Midbrain (tissue), 1 donor: ENCODE measurements around the gene KREMEN1.

ENCODE experiments used
- DNase-seq: peaks from one replicate; lab custom pipeline; 2025; lab: John Stamatoyannopoulos, UW

The KREMEN1 gene

DNA sequence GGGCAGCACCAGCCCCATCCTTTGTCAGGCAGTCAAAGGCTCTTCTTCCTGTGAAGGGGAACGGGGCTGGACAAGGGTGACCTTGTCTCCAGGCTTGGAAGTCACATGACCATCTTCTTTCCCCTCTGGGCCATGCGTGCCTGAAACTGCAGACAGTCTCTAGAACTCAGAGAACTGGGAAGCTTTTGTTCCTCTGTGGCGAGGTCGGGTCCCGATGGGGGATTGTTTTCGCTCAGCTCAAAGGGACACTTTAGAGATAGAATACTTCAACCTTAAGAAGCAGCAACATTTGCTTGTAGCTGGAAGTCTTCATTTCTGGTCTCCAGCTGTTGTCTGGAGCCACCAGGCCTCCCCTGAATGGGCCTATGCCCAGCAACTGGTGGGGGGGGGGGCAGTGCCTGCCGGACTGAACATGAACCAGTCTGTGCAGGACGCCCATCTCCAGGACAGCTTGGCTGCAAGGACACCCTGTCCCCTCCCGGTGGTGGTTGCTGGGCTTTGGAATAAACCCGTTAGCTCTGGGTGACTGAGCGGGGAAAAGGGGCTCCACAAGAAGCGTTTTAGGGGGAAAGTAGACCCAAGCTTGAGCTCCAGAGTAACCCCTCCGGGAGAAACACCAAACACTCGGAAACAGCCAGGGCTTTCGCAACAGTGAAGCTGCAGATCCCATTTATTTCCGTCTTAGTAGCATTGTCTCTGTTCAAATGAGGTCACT is 77.2 kb downstream of the KREMEN1 start:
- peak; percentile 79 for DNase-seq

DNA sequence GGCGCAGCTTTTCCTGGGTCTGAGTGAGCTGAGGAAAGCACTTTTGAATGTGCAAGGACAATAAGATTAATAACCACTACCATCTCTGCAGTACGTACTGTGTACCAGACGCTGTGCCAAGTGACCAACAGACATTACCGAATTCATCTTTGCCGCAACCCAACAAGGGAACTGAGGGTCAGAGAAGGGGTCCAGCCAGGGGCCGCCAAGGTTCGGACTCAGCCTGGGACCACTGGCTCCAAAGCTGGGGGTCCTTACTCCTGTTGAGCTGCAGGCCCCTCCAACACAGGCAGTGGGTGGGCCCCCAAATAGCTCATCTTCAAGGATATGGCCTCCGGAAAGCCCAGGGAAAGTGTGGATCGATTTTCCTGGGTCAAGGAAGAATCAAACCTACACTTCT is 77.9 kb downstream of the KREMEN1 start:
- no peak for DNase-seq

DNA sequence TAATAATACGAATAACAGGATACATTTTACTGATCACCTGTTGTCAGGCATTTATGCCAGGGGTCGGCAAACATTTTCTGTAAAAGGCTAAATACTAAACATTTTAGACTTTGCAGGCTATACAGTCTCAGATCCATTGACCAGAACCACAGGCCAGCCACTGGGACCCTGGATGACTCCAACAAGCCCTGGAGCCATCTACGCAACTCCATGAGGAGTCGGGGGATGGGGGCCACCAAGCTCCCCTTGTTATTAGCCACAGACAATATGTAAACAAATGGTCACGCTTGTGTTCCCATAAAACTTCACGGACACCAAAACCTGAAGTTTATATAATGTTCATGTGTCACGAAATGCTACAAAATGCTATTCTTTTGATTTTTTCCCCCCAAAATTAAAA is 78.5 kb downstream of the KREMEN1 start:
- no peak for DNase-seq

DNA sequence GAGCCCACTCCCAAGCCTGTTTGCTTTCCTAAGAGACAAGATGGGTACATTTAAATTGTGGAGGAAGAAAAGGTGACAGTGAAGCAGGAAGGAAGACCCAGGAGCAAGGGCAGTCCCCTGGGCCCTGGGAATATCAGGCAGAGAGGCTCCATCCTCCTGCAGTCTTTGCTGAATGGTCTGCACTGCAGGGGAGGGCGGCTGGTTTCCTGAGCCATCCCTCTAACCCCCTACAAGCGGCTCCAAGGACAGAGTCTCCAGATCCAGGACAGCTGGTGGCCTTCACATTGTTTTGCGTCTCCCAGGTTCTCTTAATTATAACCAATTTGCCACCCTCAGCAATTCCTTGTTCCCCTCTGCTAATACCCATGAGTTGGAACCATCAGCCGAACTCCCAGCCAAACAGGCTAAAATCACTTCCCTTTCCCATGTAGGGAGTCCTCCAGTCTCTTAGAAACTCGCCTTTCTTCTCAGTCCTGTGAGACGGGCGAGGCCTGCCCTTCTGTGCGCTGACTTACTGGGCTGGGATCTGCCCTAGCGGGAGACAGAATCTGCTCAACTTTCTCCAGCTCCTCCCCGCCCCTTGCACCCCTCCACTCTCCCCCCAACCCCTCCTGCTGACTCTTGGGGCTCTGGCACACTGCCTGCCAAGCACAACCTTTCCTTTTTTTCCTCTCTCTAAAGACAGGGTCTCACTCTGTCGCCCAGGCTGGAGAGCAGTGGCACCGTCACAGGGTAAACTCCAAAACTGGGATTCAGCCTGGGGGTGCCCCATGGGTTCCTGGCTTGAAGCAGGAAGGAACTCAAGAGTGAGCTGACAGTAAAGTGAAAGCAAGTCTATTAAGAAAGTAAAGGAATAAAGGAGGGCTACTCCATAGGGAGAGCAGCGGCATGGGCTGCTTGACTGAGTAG is 79.5 kb downstream of the KREMEN1 start:
- DNase-seq: peak; percentile 67

DNA sequence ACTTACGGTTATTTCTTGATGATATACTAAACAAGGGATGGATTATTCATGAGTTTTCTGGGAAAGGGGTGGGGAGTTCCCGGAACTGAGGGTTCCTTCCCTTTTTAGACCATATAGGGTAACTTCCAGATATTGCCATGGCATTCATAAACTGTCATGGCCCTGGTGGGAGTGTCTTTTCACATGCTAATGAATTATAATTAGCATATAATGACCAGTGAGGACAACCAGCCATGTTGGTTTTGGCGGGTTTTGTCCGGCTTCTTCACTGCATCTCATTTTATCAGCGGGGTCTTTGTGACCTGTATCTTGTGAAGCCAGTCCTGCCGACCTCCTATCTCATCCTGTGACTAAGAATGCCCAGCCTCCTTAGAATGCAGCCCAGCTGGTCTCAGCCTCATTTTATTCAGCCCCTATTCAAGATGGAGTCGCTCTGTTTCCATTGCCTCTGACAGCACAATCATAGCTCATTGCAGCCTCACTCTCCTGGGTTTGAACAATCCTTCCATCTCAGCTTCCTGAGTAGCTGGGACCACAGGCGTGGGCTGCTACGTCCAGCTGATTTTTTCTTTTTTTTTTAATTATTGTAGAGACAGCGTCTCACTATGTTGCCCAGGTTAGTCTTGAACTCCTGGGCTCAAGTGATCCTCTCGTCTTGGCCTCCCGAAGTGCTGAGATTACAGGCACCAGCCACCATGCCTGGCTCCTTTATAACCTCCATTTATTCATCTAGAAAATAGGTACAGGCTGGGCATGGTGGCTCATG is 80.3 kb downstream of the KREMEN1 start:
- no peak for DNase-seq

DNA sequence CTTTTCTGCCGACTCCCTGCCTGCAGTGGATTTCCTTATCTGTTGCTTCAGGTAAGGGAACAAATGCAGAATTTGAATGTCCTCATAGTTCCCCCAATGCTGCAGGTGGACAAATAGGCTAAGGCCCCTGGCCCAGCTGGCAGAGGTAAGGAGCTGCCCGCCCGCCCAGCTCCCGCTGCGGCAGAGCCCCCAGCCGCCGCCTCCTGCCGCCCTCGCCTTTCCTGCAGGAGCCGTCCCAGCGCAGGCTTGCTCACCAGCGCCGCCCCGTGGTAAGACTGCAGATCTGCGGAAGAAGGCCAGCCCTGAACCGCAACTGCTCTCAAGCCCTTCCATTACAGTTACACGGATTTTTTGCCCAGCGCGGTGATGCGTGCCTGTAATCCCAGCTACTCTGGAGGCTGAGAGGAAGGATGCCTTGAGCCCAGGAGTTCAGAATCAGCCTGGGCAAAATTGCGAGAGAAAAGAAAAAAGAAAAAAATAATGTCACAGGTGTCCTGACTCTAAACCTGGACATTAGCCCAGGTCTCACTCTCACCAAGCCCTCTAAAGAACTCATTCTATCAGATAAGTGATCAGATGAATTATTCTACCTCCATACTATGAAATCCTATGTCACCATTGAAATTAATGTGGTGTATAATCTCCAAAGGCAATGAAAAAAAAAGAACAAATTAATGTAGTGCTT is 81.7 kb downstream of the KREMEN1 start:
- peak; percentile 80 for DNase-seq

DNA sequence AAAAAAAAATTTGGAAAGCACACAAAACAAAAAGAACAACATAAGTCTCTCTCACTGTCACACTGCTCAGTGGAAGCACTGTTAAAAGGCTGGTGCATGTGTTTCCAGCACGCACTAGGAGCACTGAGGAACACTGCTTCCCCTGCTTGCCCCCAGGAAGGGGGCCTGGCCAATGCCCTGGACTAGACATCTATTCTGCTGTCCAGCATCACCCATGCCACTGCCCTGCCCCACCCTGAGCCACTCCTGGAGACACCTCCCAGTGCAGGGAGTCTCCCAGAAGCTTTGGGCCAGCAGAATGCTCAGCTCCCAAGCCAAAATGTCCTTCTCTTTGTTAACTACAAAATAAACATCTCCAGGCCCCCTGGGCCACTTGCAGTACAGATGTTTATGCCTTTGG is 83.1 kb downstream of the KREMEN1 start:
- no peak for DNase-seq

DNA sequence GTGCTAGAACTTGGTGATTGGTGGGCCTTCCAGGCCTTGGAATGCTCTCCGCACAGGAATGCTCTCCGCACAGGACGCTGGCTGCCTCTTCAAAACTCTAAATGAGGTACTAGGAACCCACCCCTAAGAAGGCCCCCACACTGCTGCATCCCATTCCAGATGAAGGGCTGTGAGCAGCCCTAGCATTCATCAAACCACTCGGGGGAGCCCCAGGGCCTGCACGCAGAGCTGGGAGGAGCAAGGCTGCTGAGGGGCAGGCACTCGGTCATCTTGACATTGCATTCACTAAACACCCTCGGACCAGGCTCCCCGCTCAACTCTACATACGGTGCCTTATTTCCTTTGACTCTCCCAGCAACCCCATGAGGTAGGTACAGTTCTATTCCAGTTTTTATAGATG is 83.7 kb downstream of the KREMEN1 start:
- no peak for DNase-seq

DNA sequence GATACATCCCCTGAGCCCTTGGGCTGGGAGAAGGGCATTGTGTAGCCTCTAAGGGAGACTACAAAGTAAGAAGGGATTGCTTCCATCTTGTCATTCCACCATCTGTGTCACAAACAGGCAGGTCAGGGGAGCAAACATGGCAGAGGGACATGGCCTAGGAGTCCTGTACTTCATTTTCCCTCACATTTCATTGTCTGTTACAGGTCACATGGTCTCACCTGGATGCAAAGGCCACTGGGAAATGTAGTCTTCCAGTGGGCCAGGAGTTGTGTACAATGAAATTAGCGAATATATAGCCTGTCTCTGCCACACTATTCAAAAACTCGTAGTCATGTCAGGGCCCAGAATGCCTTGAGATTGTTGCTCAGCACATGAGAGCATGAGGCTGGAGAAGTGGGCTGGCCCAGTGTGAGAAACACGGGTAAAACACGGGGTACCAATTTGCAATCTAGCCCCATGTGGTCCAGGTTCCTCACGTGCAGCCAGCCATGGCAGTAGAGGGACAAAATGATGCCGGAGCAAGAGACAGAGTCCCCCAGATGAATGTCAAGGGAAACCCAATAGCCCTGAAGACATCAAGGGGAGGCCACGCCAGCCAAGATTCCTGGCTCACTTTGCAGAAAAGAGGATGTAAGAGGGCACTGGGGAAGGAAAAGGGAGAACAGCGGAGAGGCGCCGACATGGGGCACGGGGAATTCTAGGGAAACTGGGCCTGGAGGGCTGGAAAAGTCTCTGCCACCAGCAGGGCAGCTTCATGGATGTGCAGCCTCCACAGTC is 85.1 kb downstream of the KREMEN1 start:
- DNase-seq: no peak

DNA sequence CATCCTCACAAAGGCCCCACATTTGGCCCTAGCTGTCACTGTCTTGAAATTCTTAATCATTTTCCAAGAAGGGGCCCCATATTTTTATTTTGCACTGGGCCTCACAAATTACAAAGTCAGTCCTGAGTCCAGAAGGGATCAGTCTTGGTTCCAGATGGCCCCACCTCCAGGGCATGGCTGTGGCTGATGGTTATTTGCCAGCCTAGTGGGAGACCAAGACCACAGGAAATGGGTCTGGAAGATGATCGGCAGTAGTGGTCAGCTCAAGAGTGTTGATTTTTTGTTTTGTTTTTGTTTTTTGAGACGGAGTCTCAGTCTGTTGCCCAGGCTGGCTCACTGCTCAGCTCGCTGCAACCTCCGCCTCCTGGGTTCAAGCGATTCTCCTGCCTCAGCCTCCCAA is 85.7 kb downstream of the KREMEN1 start:
- DNase-seq: no peak

DNA sequence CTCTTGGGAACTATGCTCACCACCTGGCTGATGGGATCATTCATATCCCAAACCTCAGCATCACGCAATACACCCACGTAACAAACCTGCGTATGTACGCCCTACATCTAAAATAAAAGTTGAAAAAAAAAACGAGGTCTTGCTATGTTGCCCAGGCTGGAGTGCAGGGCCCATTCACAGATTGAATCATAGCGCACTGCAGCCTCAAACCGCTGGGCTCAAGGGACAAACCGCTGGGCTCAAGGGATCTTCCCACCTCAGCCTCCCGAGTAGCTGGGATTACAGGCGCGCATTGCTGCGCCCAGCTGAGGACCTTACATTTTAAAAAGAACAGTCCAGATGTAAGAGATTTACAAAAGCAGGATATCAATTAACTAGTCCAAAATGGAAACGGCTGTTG is 91.0 kb downstream of the KREMEN1 start:
- no peak for DNase-seq

DNA sequence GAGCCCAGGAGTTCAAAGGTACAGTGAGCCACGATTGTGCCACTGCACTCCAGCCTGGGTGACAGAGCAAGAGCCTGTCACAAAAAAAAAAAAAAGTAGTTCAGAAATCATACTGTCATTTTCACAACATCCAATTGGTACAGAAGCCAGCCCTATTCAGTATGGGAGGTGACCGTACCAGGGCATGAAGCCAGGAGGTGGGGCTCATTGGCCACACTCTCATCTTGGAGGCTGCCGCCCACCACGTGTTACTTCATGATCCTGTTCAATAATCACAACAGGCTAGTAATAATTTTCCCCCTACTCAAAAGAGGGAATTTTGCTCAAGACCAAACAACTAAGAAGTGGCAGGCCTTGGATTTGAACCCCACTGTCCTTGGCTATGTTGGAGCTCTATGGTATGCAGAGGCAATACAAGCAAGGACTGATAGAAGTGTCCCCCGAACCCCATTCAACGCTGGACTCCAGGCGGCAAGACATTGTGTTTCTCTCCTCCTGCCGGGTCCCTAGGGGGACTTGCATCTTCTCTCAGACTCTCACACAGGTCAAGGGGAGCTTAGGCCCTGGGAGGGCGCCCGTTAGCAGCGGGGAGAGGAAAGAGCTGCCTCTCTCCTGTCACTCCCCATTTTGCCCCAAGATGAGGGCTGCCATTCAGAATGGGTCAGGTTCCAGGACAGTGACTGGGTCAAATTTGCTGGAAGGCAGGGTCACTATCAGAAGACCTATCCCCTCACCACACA is 92.7 kb downstream of the KREMEN1 start:
- no peak for DNase-seq

DNA sequence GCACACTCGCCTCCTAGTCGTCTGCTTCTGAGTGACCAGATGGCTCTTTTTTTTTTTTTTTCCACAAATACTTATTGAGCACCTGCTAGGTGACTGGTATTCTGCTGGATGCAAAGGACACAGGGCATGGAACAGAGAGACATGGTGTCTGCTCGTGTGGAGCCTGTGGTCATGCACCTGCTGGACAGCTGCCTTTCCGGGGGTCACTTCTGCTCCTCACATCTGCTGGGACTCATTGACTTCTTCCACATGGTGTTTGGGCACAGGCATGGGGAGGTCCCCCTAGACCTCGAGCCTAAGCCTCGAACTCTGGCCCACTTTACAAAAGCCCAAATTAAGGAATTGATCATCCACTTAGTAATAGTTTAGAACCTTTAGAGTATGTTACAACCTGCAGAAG is 93.3 kb downstream of the KREMEN1 start:
- DNase-seq: no peak

DNA sequence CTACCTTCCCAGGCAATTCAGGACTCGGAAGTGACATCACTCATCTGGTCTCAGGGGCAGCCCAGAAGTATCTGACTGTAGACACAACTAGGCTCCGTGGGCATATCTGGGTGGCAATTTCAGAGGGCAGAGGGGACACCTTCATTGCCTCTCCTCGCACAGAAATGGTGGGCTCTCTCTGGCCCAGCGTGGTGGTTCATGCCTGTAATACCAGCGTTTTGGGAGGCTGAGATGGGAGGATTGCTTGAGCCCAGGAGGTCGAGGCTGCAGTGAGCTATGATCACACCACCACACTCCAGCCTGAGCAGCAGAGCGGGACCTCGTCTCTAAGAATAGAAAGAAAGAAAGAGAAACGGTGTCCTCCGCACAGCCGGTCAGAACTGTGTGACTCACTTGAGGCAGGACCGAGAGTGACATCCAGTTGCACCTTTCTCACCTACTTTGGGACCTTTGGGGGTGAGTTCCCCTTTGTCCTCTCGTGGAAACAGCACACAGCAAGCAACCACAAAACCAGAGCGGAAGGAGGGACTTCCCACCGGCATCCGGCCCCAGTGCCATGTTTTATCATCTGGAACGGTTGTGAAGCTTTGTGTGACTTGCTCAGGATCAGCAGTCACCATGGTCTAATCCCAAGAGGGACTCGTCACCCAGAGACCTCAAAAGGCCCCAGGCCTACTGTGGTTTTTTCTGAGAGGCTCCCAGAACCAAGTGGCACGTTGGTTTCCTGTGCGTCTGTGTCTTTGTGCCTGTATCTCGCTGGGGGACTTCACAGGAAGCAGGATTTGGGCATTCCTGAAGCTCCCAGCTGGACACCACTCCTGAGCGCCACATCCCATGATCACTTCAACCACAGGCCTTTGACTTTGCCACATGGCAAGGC is 94.4 kb downstream of the KREMEN1 start:
- no peak for DNase-seq

DNA sequence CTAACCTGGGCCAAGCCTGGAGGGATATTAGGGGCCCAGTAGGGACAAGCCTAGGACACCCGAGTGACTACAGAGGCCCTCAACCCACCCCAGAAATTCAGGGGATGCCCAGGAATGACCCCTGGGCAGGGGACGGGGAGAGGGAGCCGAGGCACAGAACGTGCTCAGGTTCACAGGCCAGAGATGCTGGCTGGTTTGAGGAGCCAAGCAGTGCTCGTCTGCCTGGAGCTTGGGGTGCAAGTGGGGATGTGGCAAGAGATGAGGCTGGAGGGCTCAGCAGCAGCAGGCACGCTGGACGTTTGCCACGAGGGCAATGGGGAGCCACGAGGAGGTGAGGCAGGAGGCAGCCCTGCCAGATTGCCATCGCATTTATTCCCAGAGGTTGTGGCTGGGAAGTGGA is 98.9 kb downstream of the KREMEN1 start:
- DNase-seq: no peak

DNA sequence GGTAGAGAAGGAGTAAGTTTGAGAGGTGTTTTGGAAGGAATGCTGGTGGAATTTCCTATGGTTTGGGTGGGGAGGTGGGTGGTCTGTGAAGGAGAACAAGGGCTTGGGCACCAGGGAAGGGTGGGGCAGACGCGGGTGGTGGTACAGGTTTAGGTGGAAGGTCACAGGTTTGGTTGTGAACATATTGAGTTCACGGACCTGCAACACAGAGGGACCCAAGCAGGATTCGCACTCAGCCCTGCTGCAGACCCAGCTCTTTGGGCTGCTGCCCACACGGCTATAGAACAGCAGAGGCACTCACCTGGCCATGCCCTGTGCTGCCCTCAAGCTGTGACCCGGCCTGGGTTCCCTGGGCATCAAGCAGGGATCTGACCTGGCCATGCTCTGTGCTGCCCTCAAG is 99.4 kb downstream of the KREMEN1 start:
- no peak for DNase-seq

DNA sequence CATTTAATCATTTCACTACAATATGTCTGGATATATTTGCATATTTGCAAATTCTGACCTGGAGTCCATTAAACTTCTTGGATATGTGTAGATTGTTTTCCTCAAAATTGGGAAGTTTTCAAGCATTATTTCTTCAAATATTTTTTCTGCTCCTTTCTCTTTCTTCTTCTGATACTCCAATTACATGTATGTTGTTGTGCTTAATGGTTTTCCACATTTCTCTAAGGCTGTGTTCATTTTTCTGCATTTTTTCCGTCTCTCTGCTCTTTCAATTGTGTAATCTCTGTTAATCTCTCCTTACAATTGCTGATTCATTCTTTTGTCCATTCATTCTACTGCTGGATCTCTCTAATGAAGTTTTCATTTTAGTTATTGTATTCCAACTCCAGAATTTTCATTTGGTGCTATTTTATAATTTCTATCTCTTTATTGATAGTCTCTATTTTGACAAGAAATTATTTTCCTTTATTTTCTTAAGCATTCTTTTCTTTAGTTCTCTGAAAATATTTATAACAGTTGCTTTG is 102.5 kb downstream of the KREMEN1 start:
- DNase-seq: no peak

DNA sequence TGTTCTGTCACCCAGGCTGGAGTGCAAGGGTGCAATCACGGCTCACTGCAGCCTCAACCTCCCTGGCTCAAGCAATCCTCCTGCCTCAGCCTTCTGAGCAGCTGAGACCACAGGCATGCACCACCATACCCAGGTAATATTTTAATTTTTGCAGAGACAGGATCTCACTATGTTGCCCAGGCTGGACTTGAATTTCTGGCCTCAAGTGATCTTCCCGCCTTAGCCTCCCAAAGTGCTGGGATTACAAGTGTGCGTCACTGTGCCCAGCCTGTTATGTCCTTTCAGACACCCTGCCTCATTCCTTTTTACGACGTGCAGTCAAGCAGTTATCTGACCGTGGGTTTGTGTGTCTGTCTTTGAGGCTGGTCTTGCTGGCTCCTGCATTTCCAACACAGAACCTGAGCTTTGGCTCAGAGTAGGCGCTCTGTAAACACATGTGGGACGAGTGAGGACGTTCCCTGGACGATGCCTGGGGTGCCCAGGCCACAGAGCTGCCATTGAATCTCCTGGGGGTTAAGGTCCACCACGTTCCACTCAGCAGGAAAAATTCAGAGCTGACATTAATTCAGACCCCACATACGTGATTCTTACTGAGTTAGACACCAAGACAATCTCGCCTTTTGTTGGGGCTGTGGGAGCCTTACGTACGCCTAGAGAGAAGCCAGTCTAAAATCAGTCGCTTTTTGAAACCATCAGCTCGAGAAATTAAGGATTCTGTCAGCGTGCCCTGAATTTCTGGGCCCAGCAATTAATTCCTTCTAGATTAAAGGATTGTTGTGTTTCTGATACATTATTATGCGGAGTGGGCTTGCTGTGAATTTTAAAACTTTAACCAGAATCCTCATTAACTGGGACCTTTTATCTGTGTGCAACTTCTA is 111.4 kb downstream of the KREMEN1 start:
- DNase-seq: no peak
